ENCODE measurements around the gene LRRC71. TPM values are rescaled to one million over a fixed set of nuclear protein-coding genes. Genes with fewer than 3 reads are reported as not detected.

Gene LRRC71
- polyA plus RNA-seq, 4 donors, result 0.07 to 0.13 TPM; not detected in 2

- Histone ChIP-seq H3K27me3 (ENCODE audit: control insufficient read depth in 3 of 3, insufficient read depth in 3 of 3, low read length in 3 of 3) (peaks cover 0 to 82% (median 0%) of the 10 kb centered on the region in 3 donors), H3K36me3 (ENCODE audit: control insufficient read depth in 3 of 3, insufficient read depth in 2 of 3, low read depth in 1 of 3, low read length in 3 of 3) (peaks cover 0 to 6% (median 0%) of the 10 kb centered on the region in 3 donors), H3K4me1 (ENCODE audit: control insufficient read depth in 3 of 3, insufficient read depth in 2 of 3, low read depth in 1 of 3, low read length in 2 of 3) (peaks cover 0 to 11% (median 0%) of the 10 kb centered on the region in 3 donors), H3K9me3 (ENCODE audit: control insufficient read depth in 2 of 2, insufficient read depth in 1 of 2, low read depth in 1 of 2, low read length in 1 of 2) (no peaks in the 10 kb centered on the region), H3K4me3 (ENCODE audit: low read depth in 1 of 3, low read length in 3 of 3) (no peak overlapping the region), H3K27ac (ENCODE audit: low read depth in 1 of 3, low read length in 2 of 3) (no peak overlapping the region)
- WGBS, 3 donors, result 40 to 58% (median 50%) methylated on average over 4 of the region's 4 CpGs
- DNase-seq (no peak), FAIRE-seq (no peak)
These were observed 14.8 kb upstream of the LRRC71 start for GRCh38 chr1:156905651-156906050.

- Histone ChIP-seq H3K27ac (ENCODE audit: low read depth in 1 of 3, low read length in 2 of 3) (no peak overlapping the region), H3K4me1 (ENCODE audit: control insufficient read depth in 3 of 3, insufficient read depth in 2 of 3, low read depth in 1 of 3, low read length in 2 of 3) (peaks cover 0 to 10% (median 0%) of the 10 kb centered on the region in 3 donors), H3K36me3 (ENCODE audit: control insufficient read depth in 3 of 3, insufficient read depth in 2 of 3, low read depth in 1 of 3, low read length in 3 of 3) (peaks cover 0 to 6% (median 0%) of the 10 kb centered on the region in 3 donors), H3K9me3 (ENCODE audit: control insufficient read depth in 2 of 2, insufficient read depth in 1 of 2, low read depth in 1 of 2, low read length in 1 of 2) (no peaks in the 10 kb centered on the region), H3K4me3 (ENCODE audit: low read depth in 1 of 3, low read length in 3 of 3) (no peak overlapping the region), H3K27me3 (ENCODE audit: control insufficient read depth in 3 of 3, insufficient read depth in 3 of 3, low read length in 3 of 3) (peaks cover 0 to 77% (median 0%) of the 10 kb centered on the region in 3 donors)
- no peak for FAIRE-seq
- DNase-seq, result no peak
- 82 to 95% (median 88%) methylated on average over 16 of the region's 16 CpGs for WGBS, 3 donors
These were observed 14.1 kb upstream of the LRRC71 start for GRCh38 chr1:156906206-156906906.

- WGBS, 3 donors, result 30 to 76% (median 48%) methylated on average over 25 to 29 of the region's 29 CpGs
- DNase-seq (no peak), FAIRE-seq (no peak)
- Histone ChIP-seq H3K36me3 (ENCODE audit: control insufficient read depth in 3 of 3, insufficient read depth in 2 of 3, low read depth in 1 of 3, low read length in 3 of 3) (peaks cover 0 to 18% (median 0%) of the 10 kb centered on the region in 3 donors), H3K27ac (ENCODE audit: low read depth in 1 of 3, low read length in 2 of 3) (no peak overlapping the region), H3K4me3 (ENCODE audit: low read depth in 1 of 3, low read length in 3 of 3) (no peak overlapping the region), H3K27me3 (ENCODE audit: control insufficient read depth in 3 of 3, insufficient read depth in 3 of 3, low read length in 3 of 3) (peaks cover 0 to 63% (median 0%) of the 10 kb centered on the region in 3 donors), H3K9me3 (ENCODE audit: control insufficient read depth in 2 of 2, insufficient read depth in 1 of 2, low read depth in 1 of 2, low read length in 1 of 2) (no peaks in the 10 kb centered on the region), H3K4me1 (ENCODE audit: control insufficient read depth in 3 of 3, insufficient read depth in 2 of 3, low read depth in 1 of 3, low read length in 2 of 3) (peaks cover 0 to 12% (median 0%) of the 10 kb centered on the region in 3 donors)
These were observed 11.9 kb upstream of the LRRC71 start for GRCh38 chr1:156908541-156908940.

- DNase-seq (no peak), FAIRE-seq (no peak)
- Histone ChIP-seq H3K9me3 (ENCODE audit: control insufficient read depth in 2 of 2, insufficient read depth in 1 of 2, low read depth in 1 of 2, low read length in 1 of 2) (no peaks in the 10 kb centered on the region), H3K4me3 (ENCODE audit: low read depth in 1 of 3, low read length in 3 of 3) (no peak overlapping the region), H3K27ac (ENCODE audit: low read depth in 1 of 3, low read length in 2 of 3) (no peak overlapping the region), H3K27me3 (ENCODE audit: control insufficient read depth in 3 of 3, insufficient read depth in 3 of 3, low read length in 3 of 3) (peaks cover 0 to 64% (median 0%) of the 10 kb centered on the region in 3 donors), H3K4me1 (ENCODE audit: control insufficient read depth in 3 of 3, insufficient read depth in 2 of 3, low read depth in 1 of 3, low read length in 2 of 3) (peaks cover 0 to 16% (median 0%) of the 10 kb centered on the region in 3 donors), H3K36me3 (ENCODE audit: control insufficient read depth in 3 of 3, insufficient read depth in 2 of 3, low read depth in 1 of 3, low read length in 3 of 3) (peaks cover 0 to 22% (median 0%) of the 10 kb centered on the region in 3 donors)
- WGBS, 3 donors, result 36 to 56% (median 44%) methylated on average over 10 of the region's 10 CpGs
These were observed 11.5 kb upstream of the LRRC71 start for GRCh38 chr1:156908955-156909354.

GRCh38 chr1:156909671-156910070 is 10.8 kb upstream of the LRRC71 start:
- DNase-seq, result no peak
- Histone ChIP-seq H3K9me3 (ENCODE audit: control insufficient read depth in 2 of 2, insufficient read depth in 1 of 2, low read depth in 1 of 2, low read length in 1 of 2) (no peaks in the 10 kb centered on the region), H3K27ac (ENCODE audit: low read depth in 1 of 3, low read length in 2 of 3) (no peak overlapping the region), H3K4me1 (ENCODE audit: control insufficient read depth in 3 of 3, insufficient read depth in 2 of 3, low read depth in 1 of 3, low read length in 2 of 3) (peaks cover 0 to 16% (median 0%) of the 10 kb centered on the region in 3 donors), H3K36me3 (ENCODE audit: control insufficient read depth in 3 of 3, insufficient read depth in 2 of 3, low read depth in 1 of 3, low read length in 3 of 3) (peaks cover 0 to 29% (median 0%) of the 10 kb centered on the region in 3 donors), H3K4me3 (ENCODE audit: low read depth in 1 of 3, low read length in 3 of 3) (no peak overlapping the region), H3K27me3 (ENCODE audit: control insufficient read depth in 3 of 3, insufficient read depth in 3 of 3, low read length in 3 of 3) (peaks cover 0 to 60% (median 0%) of the 10 kb centered on the region in 3 donors)
- 60 to 79% (median 68%) methylated on average over 5 of the region's 5 CpGs for WGBS, 3 donors
- no peak for FAIRE-seq

- DNase-seq (peak in 1 of 2 donors; percentile 68), FAIRE-seq (no peak)
- Histone ChIP-seq H3K9me3 (ENCODE audit: control insufficient read depth in 2 of 2, insufficient read depth in 1 of 2, low read depth in 1 of 2, low read length in 1 of 2) (no peaks in the 10 kb centered on the region), H3K27ac (ENCODE audit: low read depth in 1 of 3, low read length in 2 of 3) (no peak overlapping the region), H3K4me3 (ENCODE audit: low read depth in 1 of 3, low read length in 3 of 3) (no peak overlapping the region), H3K36me3 (ENCODE audit: control insufficient read depth in 3 of 3, insufficient read depth in 2 of 3, low read depth in 1 of 3, low read length in 3 of 3) (peaks cover 0 to 29% (median 0%) of the 10 kb centered on the region in 3 donors), H3K4me1 (ENCODE audit: control insufficient read depth in 3 of 3, insufficient read depth in 2 of 3, low read depth in 1 of 3, low read length in 2 of 3) (peaks cover 0 to 16% (median 0%) of the 10 kb centered on the region in 3 donors), H3K27me3 (ENCODE audit: control insufficient read depth in 3 of 3, insufficient read depth in 3 of 3, low read length in 3 of 3) (peaks cover 0 to 60% (median 0%) of the 10 kb centered on the region in 3 donors)
- 13 to 43% (median 21%) methylated on average over 16 to 18 of the region's 18 CpGs for WGBS, 3 donors
These were observed 10.1 kb upstream of the LRRC71 start for GRCh38 chr1:156910309-156910782.

- DNase-seq, result no peak
- FAIRE-seq, result no peak
- 65 to 71% (median 65%) methylated on average over 6 of the region's 6 CpGs for WGBS, 3 donors
These were observed 8.7 kb upstream of the LRRC71 start for GRCh38 chr1:156911577-156912298.

GRCh38 chr1:156912310-156912709 is 8.1 kb upstream of the LRRC71 start:
- Histone ChIP-seq H3K27ac (ENCODE audit: low read depth in 1 of 3, low read length in 2 of 3) (no peak overlapping the region), H3K4me3 (ENCODE audit: low read depth in 1 of 3, low read length in 3 of 3) (no peak overlapping the region), H3K9me3 (ENCODE audit: control insufficient read depth in 2 of 2, insufficient read depth in 1 of 2, low read depth in 1 of 2, low read length in 1 of 2) (no peaks in the 10 kb centered on the region), H3K27me3 (ENCODE audit: control insufficient read depth in 3 of 3, insufficient read depth in 3 of 3, low read length in 3 of 3) (peaks cover 0 to 52% (median 0%) of the 10 kb centered on the region in 3 donors), H3K4me1 (ENCODE audit: control insufficient read depth in 3 of 3, insufficient read depth in 2 of 3, low read depth in 1 of 3, low read length in 2 of 3) (peaks cover 0 to 16% (median 0%) of the 10 kb centered on the region in 3 donors), H3K36me3 (ENCODE audit: control insufficient read depth in 3 of 3, insufficient read depth in 2 of 3, low read depth in 1 of 3, low read length in 3 of 3) (peaks cover 0 to 27% (median 0%) of the 10 kb centered on the region in 3 donors)
- WGBS, 3 donors, result 65 to 72% (median 68%) methylated on average over 2 of the region's 2 CpGs
- no peak for FAIRE-seq
- DNase-seq, result no peak

More at GRCh38 chr1:156911577-156912298, 8.7 kb upstream of the LRRC71 start:
- Histone ChIP-seq H3K4me1 (ENCODE audit: control insufficient read depth in 3 of 3, insufficient read depth in 2 of 3, low read depth in 1 of 3, low read length in 2 of 3) (peaks cover 0 to 16% (median 0%) of the 10 kb centered on the region in 3 donors), H3K27ac (ENCODE audit: low read depth in 1 of 3, low read length in 2 of 3) (no peak overlapping the region), H3K27me3 (ENCODE audit: control insufficient read depth in 3 of 3, insufficient read depth in 3 of 3, low read length in 3 of 3) (peaks cover 0 to 53% (median 0%) of the 10 kb centered on the region in 3 donors), H3K4me3 (ENCODE audit: low read depth in 1 of 3, low read length in 3 of 3) (no peak overlapping the region), H3K9me3 (ENCODE audit: control insufficient read depth in 2 of 2, insufficient read depth in 1 of 2, low read depth in 1 of 2, low read length in 1 of 2) (no peaks in the 10 kb centered on the region), H3K36me3 (ENCODE audit: control insufficient read depth in 3 of 3, insufficient read depth in 2 of 3, low read depth in 1 of 3, low read length in 3 of 3) (peaks cover 0 to 29% (median 0%) of the 10 kb centered on the region in 3 donors)

All from small intestine (tissue), 7 donors.